Spleen (tissue), 7 donors: ENCODE data around the gene EHMT2.

ENCODE experiments used
- CTCF ChIP-seq, 11 experiments: fragments of 200-600 bp in 7 of 11; fragments of 450-650 bp in 4 of 11; sonication (generic) in 4 of 11; IDR thresholded peaks in 8 of 11; conservative IDR thresholded peaks in 3 of 11; 1 replicate in 7 of 11; 2 replicates in 4 of 11; pipeline versions ENCODE4 v1.4.0 to v1.8.0; 2016 to 2021; ENCODE audit warnings: antibody characterized with exemption in 11 of 11, inconsistent platforms in 4 of 11, mild to moderate bottlenecking in 1 of 11
- POLR2A ChIP-seq, 3 donors: fragments of 450-650 bp; IDR thresholded peaks; one replicate each; pipeline ENCODE4 v1.5.1; 2017; ENCODE audit warnings: antibody characterized with exemption in 3 of 3, mild to moderate bottlenecking in 1 of 3
- donor health status: DM: no; HTN: no; CAD: no; lungs with moderate emphysema.
- donor health status: DM: no; HTN: no; CAD: no.
- donor health status: DM: no; HTN: no; CAD: no.

- TF ChIP-seq CTCF (IDR thresholded peaks at IDR 0.05 in 8 of 11, conservative IDR thresholded peaks at IDR 0.05 in 3 of 11) (no peak), POLR2A (IDR thresholded peaks at IDR 0.05) (no peak)
Measured at GRCh38 chr6:31831350-31832215, 65.9 kb downstream of the EHMT2 start.
